ENCODE measurements around the gene KRT82. TPM values are rescaled to one million over a fixed set of nuclear protein-coding genes. Genes with fewer than 3 reads are reported as not detected.
"Not testable (repeated sequence)": the region's sequence is repeated elsewhere in the genome, so short reads cannot be mapped to it uniquely, and the experiment has no call there.

The KRT82 gene
- total RNA-seq, 2 experiments from 2014 or later, result not detected

DNA sequence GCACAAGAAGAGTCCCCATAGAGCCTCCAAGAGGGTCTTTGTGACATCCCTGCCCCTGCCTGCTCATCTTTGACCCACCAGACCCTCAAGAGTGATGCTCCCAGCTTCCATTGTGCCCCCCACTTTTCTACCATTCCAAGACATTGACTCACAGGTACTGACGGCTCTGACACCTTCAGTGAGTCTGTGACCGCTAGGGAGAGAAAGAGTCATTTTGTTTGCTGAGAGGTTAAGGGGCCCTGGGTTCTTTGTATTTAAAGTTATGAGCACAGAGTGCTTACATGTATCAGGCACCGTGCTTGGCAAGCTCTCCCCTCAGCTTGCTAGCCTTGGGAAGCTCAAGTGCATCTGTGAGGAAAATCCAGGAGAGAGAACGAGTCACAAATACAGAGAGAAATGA, 7.1 kb upstream of the KRT82 start:
- H3K27me3 Mint-ChIP-seq, result peaks cover 6% of the 10 kb centered on the region
- ChIA-PET CTCF (no interaction called here), POLR2A (no interaction called here)
- no peak overlapping the region for H3K27ac Mint-ChIP-seq
- H3K36me3 Mint-ChIP-seq (ENCODE audit: low read depth), result no peaks in the 10 kb centered on the region
- H3K4me3 Mint-ChIP-seq, result no peak overlapping the region
- DNase-seq, result no peak
- no peaks in the 10 kb centered on the region for H3K9me3 Mint-ChIP-seq
- H3K4me1 Mint-ChIP-seq, result peaks cover 3% of the 10 kb centered on the region

DNA sequence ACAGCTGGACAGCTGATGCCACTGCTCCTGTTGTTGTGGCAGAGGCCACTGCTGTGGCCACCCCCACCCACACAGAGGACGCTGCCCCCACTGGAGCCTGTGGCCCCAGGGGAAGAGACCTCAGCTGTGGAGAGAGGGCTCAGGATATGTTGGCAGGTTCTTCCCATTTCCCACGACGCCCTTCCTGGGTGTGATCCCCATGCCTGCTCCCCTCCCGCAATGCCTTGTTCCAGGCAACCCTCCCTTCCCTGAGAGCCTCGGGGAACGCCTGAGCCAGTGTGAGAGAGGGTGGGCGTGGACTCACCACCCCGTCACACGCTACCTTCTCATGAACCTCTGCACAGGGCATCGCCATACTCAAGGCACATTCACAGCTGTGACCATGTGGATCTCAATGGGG, 5.7 kb upstream of the KRT82 start:
- Mint-ChIP-seq H3K36me3 (ENCODE audit: low read depth) (no peaks in the 10 kb centered on the region), H3K27me3 (peaks cover 4% of the 10 kb centered on the region), H3K4me1 (peaks cover 3% of the 10 kb centered on the region), H3K9me3 (no peaks in the 10 kb centered on the region), H3K27ac (no peak overlapping the region), H3K4me3 (no peak overlapping the region)
- ChIA-PET POLR2A (no interaction called here), CTCF (no interaction called here)
- no peak for DNase-seq

DNA sequence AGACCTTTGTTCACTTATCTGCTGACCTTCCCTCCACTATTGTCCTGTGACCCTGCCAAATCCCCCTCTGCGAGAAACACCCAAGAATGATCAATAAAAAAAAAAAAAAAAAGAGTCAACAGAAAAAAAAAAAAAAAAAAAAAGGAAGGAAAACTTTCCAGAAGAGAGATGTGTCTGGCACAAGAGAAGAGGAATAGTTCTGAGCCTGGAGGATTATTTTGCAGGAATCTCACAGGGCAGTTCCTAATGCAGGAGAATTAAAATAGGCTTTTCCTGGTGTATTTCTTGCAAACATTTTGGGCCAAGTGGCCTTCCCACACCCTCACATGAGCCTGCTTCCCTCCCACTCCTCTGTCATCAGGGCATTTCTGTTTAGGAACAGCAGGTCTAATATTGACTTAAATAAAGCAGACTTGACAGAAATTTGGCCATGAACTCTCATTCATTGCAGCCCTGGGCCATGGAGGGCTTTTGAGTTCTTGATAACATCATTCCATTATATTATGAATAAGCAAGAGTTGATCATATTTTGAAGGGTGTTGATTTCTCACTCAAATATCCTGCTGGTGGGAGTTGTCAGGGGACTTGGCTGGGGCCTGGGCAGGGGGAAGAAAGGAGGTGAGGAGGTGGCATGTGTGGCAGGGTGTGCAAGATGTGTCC, 4.6 kb upstream of the KRT82 start:
- CTCF ChIA-PET; H3K36me3 Mint-ChIP-seq (ENCODE audit: low read depth); DNase-seq; POLR2A ChIA-PET; H3K4me3 Mint-ChIP-seq; H3K4me1 Mint-ChIP-seq; H3K9me3 Mint-ChIP-seq; H3K27ac Mint-ChIP-seq; H3K27me3 Mint-ChIP-seq: not testable (repeated sequence)

DNA sequence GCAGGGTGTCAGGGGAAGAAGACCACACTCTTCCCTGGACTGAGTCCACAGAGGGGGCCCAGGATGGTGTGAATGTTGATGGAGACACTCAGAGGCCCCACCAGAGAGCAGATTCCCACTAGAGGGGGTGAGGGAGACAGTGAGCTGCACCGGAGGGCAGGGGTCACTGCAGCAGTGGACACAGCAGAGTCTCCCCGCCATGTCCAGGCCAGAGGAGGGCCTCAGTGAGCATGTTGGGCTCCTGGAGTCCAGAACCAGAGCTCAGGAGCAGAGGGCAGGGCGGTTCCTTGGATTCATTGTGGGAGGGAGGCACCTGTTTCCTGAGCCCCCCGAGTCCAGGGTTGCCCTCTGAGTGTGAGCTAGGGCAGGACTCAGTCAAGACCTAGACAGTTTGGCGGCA, 1.8 kb upstream of the KRT82 start:
- Mint-ChIP-seq H3K4me1 (no peaks in the 10 kb centered on the region), H3K9me3 (no peaks in the 10 kb centered on the region), H3K27me3 (no peaks in the 10 kb centered on the region), H3K27ac (no peak overlapping the region), H3K4me3 (no peak overlapping the region), H3K36me3 (ENCODE audit: low read depth) (no peaks in the 10 kb centered on the region)
- CTCF ChIA-PET, result no interaction called here
- no peak for DNase-seq
- POLR2A ChIA-PET, result no interaction called here

DNA sequence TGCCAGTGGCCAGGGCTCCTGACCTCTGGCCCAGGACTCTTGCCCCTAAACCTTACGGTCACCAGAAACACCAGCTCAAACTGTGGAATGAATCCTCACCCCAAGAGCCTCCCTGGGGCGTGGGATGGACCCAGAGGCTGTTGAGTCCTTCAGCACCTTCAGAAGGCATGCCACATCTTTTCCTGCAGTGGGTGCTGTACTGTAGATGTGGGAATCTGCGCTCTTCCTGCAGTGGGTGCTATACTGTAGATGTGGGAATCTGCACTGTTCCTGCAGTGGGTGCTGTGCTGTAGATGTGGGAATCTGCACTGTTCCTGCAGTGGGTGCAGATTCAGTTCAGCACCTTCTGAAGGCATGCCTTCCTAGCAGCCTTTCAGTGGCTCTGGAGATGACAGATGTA, 1.2 kb downstream of the KRT82 start:
- H3K4me3 Mint-ChIP-seq, result no peak overlapping the region
- H3K27me3 Mint-ChIP-seq, result no peaks in the 10 kb centered on the region
- H3K9me3 Mint-ChIP-seq, result no peaks in the 10 kb centered on the region
- no peaks in the 10 kb centered on the region for H3K36me3 Mint-ChIP-seq (ENCODE audit: low read depth)
- CTCF ChIA-PET, result no interaction called here
- H3K4me1 Mint-ChIP-seq, result no peaks in the 10 kb centered on the region
- POLR2A ChIA-PET, result no interaction called here
- no peak overlapping the region for H3K27ac Mint-ChIP-seq
- DNase-seq, result no peak

DNA sequence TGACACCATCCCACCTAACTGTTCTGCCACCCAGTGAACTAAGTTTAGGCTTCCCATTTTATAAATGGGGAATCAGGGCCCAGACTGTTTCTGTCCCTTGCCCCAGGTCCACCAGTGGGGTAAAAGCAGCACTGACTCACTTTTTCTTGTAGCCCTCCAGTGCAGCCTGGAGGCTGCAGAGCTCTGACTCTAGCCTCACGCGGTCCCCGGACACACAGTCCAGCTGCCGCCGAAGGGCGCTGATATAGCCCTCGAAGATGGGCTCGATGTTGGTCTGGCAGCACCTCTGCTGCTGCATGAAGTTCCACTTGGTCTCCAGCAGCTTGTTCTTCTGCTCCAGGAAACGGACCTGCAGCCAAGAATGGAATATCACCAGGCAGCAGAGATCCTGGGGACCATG, 2.6 kb downstream of the KRT82 start:
- H3K4me3 Mint-ChIP-seq, result no peak overlapping the region
- CTCF ChIA-PET, result no interaction called here
- H3K4me1 Mint-ChIP-seq, result no peaks in the 10 kb centered on the region
- DNase-seq, result no peak
- H3K27ac Mint-ChIP-seq, result no peak overlapping the region
- H3K27me3 Mint-ChIP-seq, result peaks cover 3% of the 10 kb centered on the region
- POLR2A ChIA-PET, result no interaction called here
- no peaks in the 10 kb centered on the region for H3K9me3 Mint-ChIP-seq
- no peaks in the 10 kb centered on the region for H3K36me3 Mint-ChIP-seq (ENCODE audit: low read depth)

DNA sequence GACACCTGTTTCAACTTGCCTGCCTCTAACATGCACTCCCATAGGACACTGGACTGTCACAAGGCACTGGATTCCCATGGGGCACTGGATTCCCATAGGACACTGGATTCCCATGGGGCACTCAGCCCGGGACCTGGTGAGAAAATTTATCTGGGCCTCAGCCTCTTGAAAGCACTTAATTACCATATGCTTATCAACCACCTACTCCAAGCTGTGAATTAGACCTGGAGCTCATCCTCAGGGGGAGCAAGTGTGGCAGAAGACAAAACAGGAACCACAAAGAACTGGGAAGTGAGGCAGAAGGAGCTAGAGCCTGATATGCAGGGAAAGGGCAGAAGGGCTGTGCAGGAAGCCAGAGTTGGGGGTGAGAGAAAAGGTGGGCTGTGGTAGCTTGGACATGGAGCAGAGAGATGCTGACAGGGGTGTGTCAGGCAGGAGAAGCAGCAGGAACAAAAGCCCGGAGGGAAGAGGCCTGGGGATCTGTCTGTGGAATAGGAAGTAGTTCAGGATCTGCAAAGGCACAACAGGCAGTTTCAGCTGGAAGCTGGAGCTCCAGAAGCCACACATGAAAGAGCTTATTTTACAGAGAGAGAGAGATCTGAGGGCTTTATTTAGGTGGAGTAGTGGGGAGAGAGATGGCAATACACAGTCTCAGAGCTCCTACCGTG, 3.1 kb downstream of the KRT82 start:
- no peaks in the 10 kb centered on the region for H3K9me3 Mint-ChIP-seq
- H3K4me3 Mint-ChIP-seq, result no peak overlapping the region
- DNase-seq, result no peak
- H3K4me1 Mint-ChIP-seq, result no peaks in the 10 kb centered on the region
- peaks cover 3% of the 10 kb centered on the region for H3K27me3 Mint-ChIP-seq
- ChIA-PET POLR2A (no interaction called here), CTCF (no interaction called here)
- H3K36me3 Mint-ChIP-seq (ENCODE audit: low read depth), result no peaks in the 10 kb centered on the region
- H3K27ac Mint-ChIP-seq, result no peak overlapping the region

DNA sequence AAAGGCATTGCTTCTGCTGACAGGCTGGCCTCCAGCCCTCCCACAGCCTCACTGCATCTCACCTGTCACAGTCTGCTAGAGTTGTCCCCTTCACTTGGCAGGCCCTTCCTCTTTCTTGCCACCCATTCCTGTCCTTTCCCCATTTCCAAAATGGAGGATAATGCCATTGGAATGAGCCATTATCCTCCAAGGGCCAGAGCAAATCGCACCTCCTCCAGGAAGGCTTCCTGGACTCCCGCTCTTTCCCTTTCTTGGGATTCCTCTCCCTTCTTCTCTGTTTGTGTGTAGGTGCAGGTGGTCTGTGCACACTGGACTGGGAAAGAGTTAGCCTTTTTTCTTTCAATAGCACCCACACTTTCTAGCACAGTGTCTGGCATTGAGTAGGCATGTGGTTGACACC, 3.8 kb downstream of the KRT82 start:
- H3K27ac Mint-ChIP-seq, result no peak overlapping the region
- peaks cover 3% of the 10 kb centered on the region for H3K27me3 Mint-ChIP-seq
- no peaks in the 10 kb centered on the region for H3K4me1 Mint-ChIP-seq
- DNase-seq, result no peak
- ChIA-PET POLR2A (no interaction called here), CTCF (no interaction called here)
- no peaks in the 10 kb centered on the region for H3K36me3 Mint-ChIP-seq (ENCODE audit: low read depth)
- H3K4me3 Mint-ChIP-seq, result no peak overlapping the region
- H3K9me3 Mint-ChIP-seq, result no peaks in the 10 kb centered on the region

DNA sequence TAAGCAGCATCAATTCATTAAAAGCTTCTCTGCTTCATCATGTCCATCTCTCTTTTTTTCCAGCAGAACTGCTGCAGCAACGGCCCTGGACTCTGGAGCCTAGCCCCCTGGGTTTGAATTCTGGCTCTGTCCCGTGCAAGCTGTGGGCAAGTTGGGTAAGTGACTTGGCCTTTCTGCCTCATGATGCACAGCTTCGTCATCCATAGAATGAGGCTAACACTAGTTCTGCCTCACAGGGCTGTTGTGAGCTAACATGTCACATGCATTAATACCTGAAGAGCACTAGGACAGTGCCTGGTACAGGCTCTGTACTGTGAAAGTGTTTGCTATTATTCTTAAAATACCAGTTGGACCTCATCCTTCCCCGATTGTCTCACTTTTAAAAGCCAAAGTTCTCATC, 4.2 kb downstream of the KRT82 start:
- DNase-seq, result no peak
- ChIA-PET POLR2A (no interaction called here), CTCF (no interaction called here)
- Mint-ChIP-seq H3K9me3 (no peaks in the 10 kb centered on the region), H3K4me3 (no peak overlapping the region), H3K36me3 (ENCODE audit: low read depth) (no peaks in the 10 kb centered on the region), H3K27me3 (peaks cover 7% of the 10 kb centered on the region), H3K27ac (no peak overlapping the region), H3K4me1 (no peaks in the 10 kb centered on the region)

DNA sequence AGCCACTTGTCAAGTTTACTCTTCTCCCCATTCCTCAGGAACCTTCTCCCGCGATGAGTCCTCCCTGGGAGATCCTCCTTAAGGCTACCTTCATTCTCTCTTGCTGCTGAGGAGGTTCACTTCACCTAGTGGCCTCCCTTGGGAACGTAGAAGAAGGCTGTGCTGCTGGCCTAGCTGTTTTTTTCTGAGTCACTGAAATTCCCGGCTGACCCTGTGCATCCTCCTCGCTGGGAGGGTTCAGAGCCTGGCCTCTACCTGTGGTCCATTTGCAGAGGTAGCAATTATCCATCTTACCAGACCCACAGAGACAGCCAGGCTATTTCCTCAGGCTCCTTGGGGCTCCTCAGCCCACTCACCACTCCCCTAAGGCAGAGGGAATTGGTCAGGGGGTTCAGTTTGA, 4.6 kb downstream of the KRT82 start:
- CTCF ChIA-PET, result no interaction called here

DNA sequence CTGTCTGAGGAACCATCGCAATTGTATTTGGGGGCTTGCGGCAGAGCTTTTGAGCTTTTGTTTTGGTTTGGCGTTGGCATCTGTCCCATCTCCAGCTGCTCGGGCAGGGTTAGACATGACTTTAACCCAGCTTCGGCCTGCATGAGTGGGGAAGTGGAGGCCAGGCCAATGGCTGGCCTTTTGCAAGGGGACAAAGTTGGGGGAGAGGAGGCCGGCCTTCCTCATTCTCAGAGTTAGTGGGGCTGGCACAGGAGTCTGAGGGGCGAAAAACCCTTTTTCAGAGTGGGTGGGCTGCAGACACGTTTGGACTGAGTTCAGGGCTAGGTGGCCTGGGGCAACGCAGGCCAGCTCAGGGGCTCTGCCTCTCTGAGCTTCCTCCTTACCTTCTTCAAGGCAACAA, 5.2 kb downstream of the KRT82 start:
- ChIA-PET POLR2A (no interaction called here), CTCF (no interaction called here)
- Mint-ChIP-seq H3K4me3 (no peak overlapping the region), H3K27me3 (peaks cover 7% of the 10 kb centered on the region), H3K36me3 (ENCODE audit: low read depth) (no peaks in the 10 kb centered on the region), H3K27ac (no peak overlapping the region), H3K4me1 (no peaks in the 10 kb centered on the region), H3K9me3 (no peaks in the 10 kb centered on the region)
- no peak for DNase-seq

More for the DNA sequence above, 4.6 kb downstream of the KRT82 start:
- no peak for DNase-seq
- Mint-ChIP-seq H3K4me1 (no peaks in the 10 kb centered on the region), H3K27ac (no peak overlapping the region), H3K9me3 (no peaks in the 10 kb centered on the region), H3K36me3 (ENCODE audit: low read depth) (no peaks in the 10 kb centered on the region), H3K4me3 (no peak overlapping the region), H3K27me3 (peaks cover 7% of the 10 kb centered on the region)
- POLR2A ChIA-PET, result no interaction called here

DNA sequence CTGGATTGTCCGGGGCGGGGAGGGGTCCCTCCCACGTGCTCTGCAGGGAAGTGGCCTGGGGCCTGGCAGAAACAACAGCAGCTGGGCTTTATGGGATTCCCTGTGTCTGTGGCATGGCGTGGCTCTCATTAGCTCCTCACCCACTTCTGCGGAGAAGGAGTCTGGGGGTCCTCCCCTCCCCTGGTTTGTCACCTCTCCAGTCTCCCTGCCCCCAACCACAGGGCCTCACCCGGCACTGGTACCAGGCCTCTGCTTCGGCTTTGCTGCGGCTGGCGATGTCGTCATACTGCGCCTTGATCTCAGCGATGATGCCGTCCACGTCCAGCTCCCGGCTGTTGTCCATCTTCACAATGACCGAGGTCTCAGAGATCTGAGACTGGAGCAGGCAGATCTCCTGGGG, 6.4 kb downstream of the KRT82 start:
- no peak for DNase-seq
- Mint-ChIP-seq H3K9me3 (no peaks in the 10 kb centered on the region), H3K4me3 (no peak overlapping the region), H3K36me3 (ENCODE audit: low read depth) (no peaks in the 10 kb centered on the region), H3K4me1 (no peaks in the 10 kb centered on the region), H3K27ac (no peak overlapping the region), H3K27me3 (peaks cover 7% of the 10 kb centered on the region)
- CTCF ChIA-PET, result no interaction called here
- POLR2A ChIA-PET, result no interaction called here

DNA sequence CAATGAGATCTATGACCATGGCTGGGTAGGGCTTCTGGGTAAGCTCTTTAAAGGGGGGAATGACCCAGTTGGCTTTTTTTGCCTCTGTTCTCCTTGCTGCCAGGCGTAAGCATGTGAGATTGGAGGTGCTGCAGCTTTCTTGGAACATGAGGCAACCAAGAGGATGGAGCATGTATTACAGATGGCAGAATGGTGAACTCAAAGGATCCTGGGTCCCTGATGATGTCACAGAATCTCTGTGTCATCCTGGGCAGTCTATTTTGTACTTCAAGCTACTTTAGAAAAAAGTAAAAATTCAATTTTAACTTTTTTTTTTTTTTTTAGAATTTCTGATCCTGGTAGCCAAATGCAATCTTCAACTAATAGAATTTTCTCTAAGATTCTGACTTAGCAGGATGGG, 8.0 kb downstream of the KRT82 start:
- no peaks in the 10 kb centered on the region for H3K36me3 Mint-ChIP-seq (ENCODE audit: low read depth)
- H3K27me3 Mint-ChIP-seq, result peaks cover 7% of the 10 kb centered on the region
- no peaks in the 10 kb centered on the region for H3K4me1 Mint-ChIP-seq
- ChIA-PET POLR2A (no interaction called here), CTCF (interaction anchor here (0.7 to 1.5 kb wide), 2 partner anchors 482 to 580 kb away, joined by 3 to 6 read pairs; no protein-coding TSS in a partner anchor)
- H3K4me3 Mint-ChIP-seq, result no peak overlapping the region
- no peaks in the 10 kb centered on the region for H3K9me3 Mint-ChIP-seq
- no peak overlapping the region for H3K27ac Mint-ChIP-seq
- no peak for DNase-seq

DNA sequence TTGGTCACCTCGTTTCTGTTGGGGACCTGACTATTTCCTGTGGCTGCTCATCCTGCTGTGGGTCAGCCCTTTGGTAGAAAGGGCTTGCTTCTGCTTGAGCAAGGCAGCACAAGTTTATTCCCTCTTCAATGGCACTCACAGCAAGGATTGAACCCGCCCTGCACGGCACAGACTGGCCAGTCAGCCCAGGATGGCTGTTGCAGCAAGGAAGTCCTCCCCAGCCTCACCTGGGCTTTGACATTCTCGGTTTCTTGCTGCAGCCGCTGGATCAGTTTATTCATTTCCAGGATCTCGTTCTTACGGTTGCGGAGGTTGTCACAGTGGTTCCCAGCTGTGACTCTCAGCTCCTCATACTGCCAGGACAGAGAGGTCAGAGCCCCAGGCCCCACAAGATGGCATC, 9.5 kb downstream of the KRT82 start:
- CTCF ChIA-PET, result interaction anchor here (1.5 kb wide), 1 partner anchor 483 kb away, joined by 6 read pairs; no protein-coding TSS in a partner anchor
- peaks cover 7% of the 10 kb centered on the region for H3K27me3 Mint-ChIP-seq
- H3K4me1 Mint-ChIP-seq, result no peaks in the 10 kb centered on the region
- H3K36me3 Mint-ChIP-seq (ENCODE audit: low read depth), result no peaks in the 10 kb centered on the region
- POLR2A ChIA-PET, result no interaction called here
- H3K9me3 Mint-ChIP-seq, result no peaks in the 10 kb centered on the region
- H3K4me3 Mint-ChIP-seq, result no peak overlapping the region
- H3K27ac Mint-ChIP-seq, result no peak overlapping the region
- no peak for DNase-seq

Data from activated CD4-positive, alpha-beta memory T cell treated with anti-CD3 and anti-CD28 coated beads, Interleukin-2, amount 10 ng/mL, durations not matched to agents 7 days and 5 days (primary cell).